MCF 10A (cell line): Measurements from ENCODE around the gene TMEM147. TPM values are rescaled to one million over a fixed set of nuclear protein-coding genes. Genes with fewer than 3 reads are reported as not detected.

Source experiments
- BruUV-seq: library from RNA; stranded (reverse); fragments of 400-500 nt; replicated peaks from 2 replicates; lab custom pipeline; 2021; lab: Mats Ljungman, UMichigan
- CTCF ChIA-PET: fragments of 300-600 bp; sonication (Branson Sonifier 250); formaldehyde crosslinking; extraction: SDS; loops from one replicate; lab custom pipeline; 2021; ENCODE audit warnings: antibody characterized with exemption, inconsistent platforms; lab: Yijun Ruan, JAX
- POLR2A ChIA-PET: fragments of 300-600, 350-650 bp; sonication (Branson Sonifier 250); formaldehyde crosslinking; extraction: SDS; loops from one replicate; lab custom pipeline; 2020; ENCODE audit warnings: antibody characterized with exemption, inconsistent platforms; lab: Yijun Ruan, JAX
- DNase-seq: peaks from one replicate; pipeline ENCODE4 v3.0.0-alpha.2; 2018; ENCODE audit not compliant: unreplicated experiment
- H3K27ac Mint-ChIP-seq: one replicate; pipeline ENCODE4 v1.8.0; 2022; ENCODE audit warnings: mild to moderate bottlenecking, low read depth, mixed read lengths; ENCODE audit not compliant: unreplicated experiment
- H3K27me3 Mint-ChIP-seq: one replicate; pipeline ENCODE4 v1.8.0; 2022; ENCODE audit warnings: mixed read lengths; ENCODE audit not compliant: insufficient read depth, unreplicated experiment
- H3K36me3 Mint-ChIP-seq: one replicate; pipeline ENCODE4 v1.8.0; 2022; ENCODE audit warnings: mild to moderate bottlenecking, moderate library complexity, mixed read lengths; ENCODE audit not compliant: insufficient read depth, unreplicated experiment
- H3K4me1 Mint-ChIP-seq: one replicate; pipeline ENCODE4 v1.8.0; 2022; ENCODE audit warnings: mixed read lengths; ENCODE audit not compliant: insufficient read depth, unreplicated experiment
- H3K4me3 Mint-ChIP-seq: one replicate; pipeline ENCODE4 v1.8.0; 2022; ENCODE audit warnings: mild to moderate bottlenecking, moderate library complexity, mixed read lengths; ENCODE audit not compliant: unreplicated experiment
- H3K9me3 Mint-ChIP-seq: one replicate; pipeline ENCODE4 v1.8.0; 2022; ENCODE audit warnings: mixed read lengths; ENCODE audit not compliant: unreplicated experiment
- intact Hi-C: fragments of 100-400 bp; cut with micrococcal nuclease; formaldehyde crosslinking; loops from 2 replicates; pipeline ENCODE4 v1.14.1; 2022
- total RNA-seq: library from RNA; stranded (reverse); gene quantifications from 2 replicates; pipeline ENCODE4 v1.2.3, GENCODE V29; 2022
- TF ChIP-seq, protein P1 (sequence below): fragments of 200-600 bp; IDR thresholded peaks from one replicate; pipeline ENCODE4 v1.8.0; 2022; ENCODE audit warnings: antibody characterized with exemption, mild to moderate bottlenecking; ENCODE audit not compliant: unreplicated experiment

Gene TMEM147
- total RNA-seq, 1 experiment from 2014 or later = 110 TPM

DNA sequence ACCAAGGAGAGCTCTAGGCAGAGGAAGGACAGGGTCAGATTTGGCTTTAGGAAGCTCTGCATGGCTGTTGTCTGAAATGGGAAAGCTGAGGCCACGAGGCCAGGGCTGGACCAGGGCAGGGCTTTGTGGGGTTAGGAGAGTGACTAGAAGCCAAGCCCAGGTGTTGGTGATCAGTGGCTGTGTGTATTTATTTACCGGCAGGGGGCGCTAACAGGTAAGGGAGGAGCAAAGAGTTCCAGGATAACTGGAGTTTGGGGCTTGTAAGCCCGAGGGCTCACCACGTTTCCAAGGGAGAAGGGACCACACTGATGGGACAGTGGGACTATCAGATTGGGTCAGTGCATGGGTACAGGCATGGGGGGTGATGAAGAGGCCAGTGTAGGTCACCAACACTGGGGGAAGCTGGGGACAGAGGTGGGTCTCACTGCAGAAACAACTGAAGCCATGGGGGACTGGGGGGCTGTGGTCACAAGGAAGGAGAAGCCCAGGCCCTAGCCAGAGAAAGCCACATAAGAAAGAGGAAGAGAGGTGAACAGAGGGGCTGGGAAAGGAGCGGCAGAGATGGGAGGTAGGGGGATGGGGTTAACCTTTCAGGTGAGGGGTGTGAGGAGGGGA, 3.9 kb downstream of the TMEM147 start:
- intact Hi-C loops = loop anchor here (1.0 to 5.0 kb wide), 2 partner anchors 78 to 168 kb away; partner anchors contain the start of gene RBM42
- Mint-ChIP-seq H3K9me3 (no peaks in the 10 kb centered on the region), H3K27ac (peak overlapping the region; percentile 31), H3K36me3 (no peaks in the 10 kb centered on the region), H3K4me3 (no peak overlapping the region), H3K27me3 (no peaks in the 10 kb centered on the region), H3K4me1 (peaks cover 29% of the 10 kb centered on the region)
- CTCF ChIA-PET = interaction anchor here (0.5 to 3.4 kb wide), 46 partner anchors 9 to 591 kb away, joined by 3 to 30 read pairs (median 4); partner anchors contain the start of genes ATP4A, COX6B1 and HAUS5
- POLR2A ChIA-PET = interaction anchor here (1.3 kb wide), 1 partner anchor 63 kb away, joined by 3 read pairs; the partner anchor contains the start of gene HAUS5
- BruUV-seq = no TSS peak
- DNase-seq = peak; percentile 93
- TF ChIP-seq, protein P1, sequence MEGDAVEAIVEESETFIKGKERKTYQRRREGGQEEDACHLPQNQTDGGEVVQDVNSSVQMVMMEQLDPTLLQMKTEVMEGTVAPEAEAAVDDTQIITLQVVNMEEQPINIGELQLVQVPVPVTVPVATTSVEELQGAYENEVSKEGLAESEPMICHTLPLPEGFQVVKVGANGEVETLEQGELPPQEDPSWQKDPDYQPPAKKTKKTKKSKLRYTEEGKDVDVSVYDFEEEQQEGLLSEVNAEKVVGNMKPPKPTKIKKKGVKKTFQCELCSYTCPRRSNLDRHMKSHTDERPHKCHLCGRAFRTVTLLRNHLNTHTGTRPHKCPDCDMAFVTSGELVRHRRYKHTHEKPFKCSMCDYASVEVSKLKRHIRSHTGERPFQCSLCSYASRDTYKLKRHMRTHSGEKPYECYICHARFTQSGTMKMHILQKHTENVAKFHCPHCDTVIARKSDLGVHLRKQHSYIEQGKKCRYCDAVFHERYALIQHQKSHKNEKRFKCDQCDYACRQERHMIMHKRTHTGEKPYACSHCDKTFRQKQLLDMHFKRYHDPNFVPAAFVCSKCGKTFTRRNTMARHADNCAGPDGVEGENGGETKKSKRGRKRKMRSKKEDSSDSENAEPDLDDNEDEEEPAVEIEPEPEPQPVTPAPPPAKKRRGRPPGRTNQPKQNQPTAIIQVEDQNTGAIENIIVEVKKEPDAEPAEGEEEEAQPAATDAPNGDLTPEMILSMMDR = peak; percentile 58

DNA sequence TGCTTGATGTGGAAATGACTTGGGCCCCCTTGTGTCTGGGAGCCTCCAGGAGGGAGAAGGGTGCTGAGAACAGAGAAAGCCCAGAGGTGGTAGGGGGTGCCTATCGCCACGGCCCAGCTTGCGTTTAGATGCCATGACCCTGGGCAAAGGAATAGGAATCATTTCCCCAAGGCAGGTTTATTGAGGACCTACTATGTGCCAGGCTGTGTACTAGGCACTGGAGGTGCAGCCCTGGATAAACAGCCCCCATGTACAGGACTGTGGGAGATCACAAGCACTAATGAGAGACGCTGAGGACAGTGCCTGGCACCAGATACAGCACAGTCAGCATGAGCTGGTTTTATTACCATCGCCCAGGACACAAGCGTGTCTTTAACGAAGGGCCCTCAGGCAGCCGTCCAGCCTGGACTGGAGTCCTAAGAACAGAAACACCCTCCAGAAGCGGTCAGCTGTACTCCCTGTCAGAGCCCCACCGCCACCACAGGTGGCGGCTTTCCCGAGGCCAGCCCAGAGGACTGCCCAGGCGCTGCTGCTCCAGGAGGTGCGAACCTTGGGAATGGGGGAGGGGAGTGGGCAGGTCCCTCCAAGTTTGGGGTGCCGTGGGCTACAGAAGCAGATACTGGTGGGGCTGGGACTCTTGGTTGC, 4.6 kb downstream of the TMEM147 start:
- H3K9me3 Mint-ChIP-seq = no peaks in the 10 kb centered on the region
- TF ChIP-seq, protein P1 = no peak
- no peak for DNase-seq
- CTCF ChIA-PET = interaction anchor here (0.5 to 3.4 kb wide), 20 partner anchors 10 to 592 kb away, joined by 3 to 30 read pairs (median 4); partner anchors contain the start of genes ATP4A, COX6B1 and HAUS5
- no peaks in the 10 kb centered on the region for H3K36me3 Mint-ChIP-seq
- H3K27me3 Mint-ChIP-seq = no peaks in the 10 kb centered on the region
- H3K4me1 Mint-ChIP-seq = peaks cover 25% of the 10 kb centered on the region
- intact Hi-C loops = loop anchor here (1.0 to 5.0 kb wide), 2 partner anchors 77 to 167 kb away; partner anchors contain the start of gene RBM42
- no peak overlapping the region for H3K27ac Mint-ChIP-seq
- no TSS peak for BruUV-seq
- H3K4me3 Mint-ChIP-seq = no peak overlapping the region
- POLR2A ChIA-PET = interaction anchor here (1.0 to 1.3 kb wide), 2 partner anchors 62 to 162 kb away, joined by 3 read pairs; partner anchors contain the start of gene HAUS5

DNA sequence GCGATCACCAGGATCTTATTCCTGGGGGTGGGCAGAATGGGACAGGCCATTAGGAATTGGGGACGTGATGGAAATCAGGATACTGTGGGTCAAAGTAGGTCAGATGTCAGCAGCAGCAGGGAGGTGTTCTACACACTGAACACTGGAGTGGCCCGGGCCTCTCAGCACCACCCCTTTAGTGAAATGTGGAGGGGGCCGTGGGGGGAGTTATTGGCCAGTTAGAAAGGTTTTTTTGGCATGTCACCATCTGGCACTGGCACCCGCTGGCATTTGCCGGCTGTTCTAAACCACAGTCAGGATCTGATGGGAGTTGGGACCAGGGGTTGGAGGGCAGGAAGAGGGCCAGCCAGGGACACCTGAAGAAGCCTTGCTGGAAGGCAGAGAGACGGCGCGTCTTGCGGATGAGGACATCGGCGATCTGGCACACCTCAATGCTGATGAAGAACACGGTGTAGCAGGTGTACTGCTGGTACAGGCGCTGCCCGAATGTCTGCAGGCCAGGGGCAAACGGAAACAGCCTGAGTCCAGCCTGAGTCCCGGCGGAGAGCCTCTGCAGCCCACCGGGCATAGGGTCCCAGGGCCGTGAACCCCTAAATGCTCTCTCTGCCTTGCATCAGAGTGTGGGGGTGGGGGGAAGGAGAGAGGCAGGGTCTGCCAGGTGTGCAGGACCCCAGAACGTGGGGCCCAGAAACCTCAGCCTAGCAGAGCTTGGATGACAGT, 5.8 kb downstream of the TMEM147 start:
- Mint-ChIP-seq H3K4me1 (peaks cover 23% of the 10 kb centered on the region), H3K36me3 (no peaks in the 10 kb centered on the region), H3K4me3 (no peak overlapping the region), H3K9me3 (no peaks in the 10 kb centered on the region), H3K27ac (no peak overlapping the region), H3K27me3 (no peaks in the 10 kb centered on the region)
- intact Hi-C loops = no loop called here
- ChIA-PET CTCF (interaction anchor here (0.7 to 1.8 kb wide), 5 partner anchors 14 to 62 kb away, joined by 3 to 7 read pairs (median 4); no protein-coding TSS in a partner anchor), POLR2A (no interaction called here)
- TF ChIP-seq, protein P1 = no peak
- BruUV-seq = no TSS peak
- no peak for DNase-seq
